GM18517 (cell line): ENCODE data around the gene COMTD1.

Experiments
- ATAC-seq: cut with Tn5 transposase; IDR thresholded peaks from one replicate; pipeline ENCODE4 v1.9.1; 2021; ENCODE audit warnings: mild to moderate bottlenecking, moderate library complexity; ENCODE audit not compliant: unreplicated experiment

COMTD1 gene

DNA sequence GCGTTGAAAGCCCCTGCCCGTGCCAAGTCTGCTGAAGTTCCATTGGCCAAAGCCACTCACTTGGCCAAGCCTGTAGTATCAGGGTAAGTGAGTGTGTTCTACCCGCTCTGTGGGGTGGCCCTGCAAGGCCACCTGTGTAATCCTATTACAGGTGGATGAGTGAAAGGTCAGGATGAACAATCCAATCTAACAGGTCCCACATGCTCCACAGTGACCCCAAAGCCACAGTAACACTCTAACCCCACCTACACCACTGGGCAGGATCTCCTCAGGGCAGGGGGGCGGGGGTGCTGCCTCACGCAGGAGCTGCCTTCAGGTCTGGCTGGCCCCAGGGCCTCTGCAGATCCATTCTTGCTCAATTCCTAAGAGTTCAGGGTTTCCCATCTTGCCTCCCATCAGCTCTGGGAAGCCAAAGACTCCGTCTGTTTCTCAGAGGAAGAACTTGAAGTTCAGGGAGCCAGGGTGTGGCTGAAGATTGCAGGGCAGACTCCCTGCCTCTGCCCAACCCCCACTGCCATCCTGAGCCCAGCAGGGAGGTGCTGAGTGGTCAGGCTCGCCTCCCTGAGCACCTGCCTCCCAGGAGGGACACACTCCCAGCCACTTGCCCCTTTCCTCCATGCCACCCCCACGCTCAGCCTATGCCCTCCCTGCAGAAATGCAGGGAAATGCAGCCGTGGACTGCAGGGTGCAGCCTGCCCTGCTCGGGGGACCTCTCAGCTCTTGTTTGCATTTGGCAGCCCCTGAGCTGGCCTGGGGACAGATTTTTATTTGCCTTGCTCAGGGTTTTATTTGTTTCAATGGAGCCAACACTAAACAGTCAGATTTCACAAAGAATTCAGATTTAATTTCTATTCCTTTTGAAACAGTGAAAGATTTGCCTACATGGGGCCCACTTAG is 9.8 kb upstream of the COMTD1 start:
- no peak for ATAC-seq

DNA sequence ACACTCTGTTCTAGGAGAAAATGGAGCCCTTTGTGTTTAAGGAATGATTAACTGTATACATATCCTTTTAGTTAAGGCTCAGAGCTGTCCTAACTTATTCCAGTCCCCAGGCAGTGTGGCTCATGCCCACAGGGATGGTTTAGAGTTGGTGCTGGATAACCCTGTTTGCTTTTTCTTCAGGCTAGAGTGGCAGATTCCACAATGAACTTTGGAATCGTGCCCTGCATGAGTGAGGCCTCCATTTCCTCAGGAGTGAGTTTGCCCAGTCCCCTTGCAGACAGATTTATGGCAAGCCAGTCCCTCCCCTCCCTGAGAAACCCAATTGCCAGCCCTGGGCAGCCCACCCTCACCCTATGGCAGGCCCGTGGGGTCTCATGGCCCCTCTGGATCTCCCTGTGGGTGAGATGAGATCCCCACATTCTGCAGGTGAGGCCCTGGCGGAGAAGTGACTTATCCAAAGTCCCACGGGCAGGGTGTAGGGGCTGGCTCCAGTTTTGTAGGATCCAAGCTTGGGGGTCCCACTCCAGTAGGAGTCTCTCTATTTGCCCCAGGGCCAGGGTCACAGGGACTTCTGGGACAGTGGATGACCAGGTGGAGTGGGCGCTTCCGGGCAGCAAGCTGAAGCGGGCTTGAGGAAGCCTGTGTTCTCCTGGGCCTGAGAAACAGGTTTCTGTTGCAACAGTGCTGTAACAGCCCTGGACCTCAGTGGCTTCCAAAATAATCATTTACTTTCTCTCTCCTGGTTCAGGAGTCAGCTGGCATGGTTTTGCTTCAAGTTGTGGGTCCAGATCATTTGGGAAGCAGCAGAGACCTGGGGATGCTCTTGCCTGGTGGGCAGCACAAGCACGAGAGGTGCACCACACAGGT is 9.0 kb upstream of the COMTD1 start:
- ATAC-seq = no peak

DNA sequence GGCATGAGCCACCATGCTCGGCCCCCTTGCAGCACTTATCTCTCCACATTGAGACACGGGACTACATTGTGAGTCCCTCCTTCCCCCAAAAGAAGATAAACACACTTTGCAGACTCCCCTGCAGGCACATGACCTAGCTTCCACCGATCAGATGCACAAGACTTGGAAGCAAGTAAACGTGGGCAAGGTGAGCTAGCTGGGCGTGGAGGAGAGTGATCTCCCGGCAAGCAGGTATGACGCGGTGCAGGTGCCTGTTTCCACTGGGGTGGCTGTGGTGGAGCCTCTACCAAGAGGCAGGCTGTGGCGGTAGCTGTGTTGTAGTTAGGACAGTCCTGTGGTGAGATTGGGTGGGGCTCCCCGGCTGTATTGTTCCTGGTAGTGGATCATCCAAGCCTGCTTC is 7.7 kb upstream of the COMTD1 start:
- ATAC-seq = no peak

DNA sequence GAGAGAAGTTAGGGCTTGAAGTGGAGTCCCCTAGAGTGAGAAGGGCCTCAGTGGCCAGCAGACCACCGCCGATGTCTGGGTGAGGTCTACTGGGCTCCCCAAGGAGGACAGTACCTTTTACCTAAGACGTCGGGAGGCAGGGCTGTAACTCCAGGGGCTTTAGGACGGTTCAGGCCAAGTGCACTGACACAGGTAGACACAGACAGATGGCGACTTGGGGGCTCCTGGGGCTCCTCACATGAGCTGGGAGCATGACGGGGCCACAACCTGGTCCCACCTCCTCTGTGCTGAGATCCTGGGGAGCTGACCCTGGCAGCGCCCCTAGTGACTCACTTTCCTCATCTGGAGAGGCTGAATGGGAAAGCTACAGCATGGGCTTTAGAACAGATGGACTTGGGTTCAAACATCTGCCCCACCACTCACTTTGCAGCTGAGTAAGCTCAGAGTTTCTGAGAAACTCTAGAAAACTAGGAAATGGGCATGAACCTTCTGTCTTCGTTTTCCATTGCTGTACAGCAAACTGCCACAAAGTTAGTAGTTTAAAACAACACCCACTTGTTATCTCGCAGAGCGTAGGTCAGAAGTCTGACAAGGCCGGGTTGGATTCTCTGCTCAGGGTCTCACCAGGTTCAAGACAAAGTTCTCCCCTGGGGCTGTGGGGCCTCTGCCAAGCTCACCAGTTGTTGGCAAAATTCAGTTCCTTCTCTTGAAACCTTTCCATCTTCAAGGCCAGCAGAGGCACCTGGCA is 4.7 kb upstream of the COMTD1 start:
- ATAC-seq = no peak

DNA sequence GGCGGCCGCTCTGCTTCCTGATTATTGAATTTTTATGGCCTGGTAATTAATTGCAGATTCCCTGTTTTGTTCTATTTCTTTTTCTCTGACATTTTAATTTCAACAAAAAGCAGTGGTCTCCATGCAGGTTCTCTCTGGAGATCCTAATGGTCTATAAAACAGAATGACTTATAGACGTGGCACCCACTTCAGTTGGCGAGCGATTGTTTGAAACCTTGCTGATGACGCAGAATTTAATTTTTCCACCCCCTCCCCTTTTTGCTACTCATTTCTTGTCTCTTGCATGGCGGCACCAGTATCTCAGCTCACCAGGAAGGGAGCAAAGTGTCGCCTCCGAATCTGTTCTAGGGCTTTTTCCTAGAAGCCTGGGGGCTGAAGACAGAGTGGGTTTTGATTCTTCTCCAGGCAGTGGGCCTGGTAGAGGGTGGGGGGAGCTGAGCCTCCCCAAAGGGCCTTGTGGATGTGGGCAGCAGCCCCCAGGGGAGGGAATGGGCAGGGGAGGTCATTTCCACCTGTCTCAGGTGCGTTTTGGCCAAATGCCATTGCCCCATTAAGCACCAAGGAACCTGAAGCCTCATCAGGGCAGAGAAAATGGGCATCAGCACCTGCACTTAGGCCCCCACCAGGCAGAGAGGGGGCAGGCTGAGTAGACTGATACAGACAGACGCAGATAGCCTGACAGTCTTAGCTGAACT is 3.5 kb upstream of the COMTD1 start:
- ATAC-seq = no peak

DNA sequence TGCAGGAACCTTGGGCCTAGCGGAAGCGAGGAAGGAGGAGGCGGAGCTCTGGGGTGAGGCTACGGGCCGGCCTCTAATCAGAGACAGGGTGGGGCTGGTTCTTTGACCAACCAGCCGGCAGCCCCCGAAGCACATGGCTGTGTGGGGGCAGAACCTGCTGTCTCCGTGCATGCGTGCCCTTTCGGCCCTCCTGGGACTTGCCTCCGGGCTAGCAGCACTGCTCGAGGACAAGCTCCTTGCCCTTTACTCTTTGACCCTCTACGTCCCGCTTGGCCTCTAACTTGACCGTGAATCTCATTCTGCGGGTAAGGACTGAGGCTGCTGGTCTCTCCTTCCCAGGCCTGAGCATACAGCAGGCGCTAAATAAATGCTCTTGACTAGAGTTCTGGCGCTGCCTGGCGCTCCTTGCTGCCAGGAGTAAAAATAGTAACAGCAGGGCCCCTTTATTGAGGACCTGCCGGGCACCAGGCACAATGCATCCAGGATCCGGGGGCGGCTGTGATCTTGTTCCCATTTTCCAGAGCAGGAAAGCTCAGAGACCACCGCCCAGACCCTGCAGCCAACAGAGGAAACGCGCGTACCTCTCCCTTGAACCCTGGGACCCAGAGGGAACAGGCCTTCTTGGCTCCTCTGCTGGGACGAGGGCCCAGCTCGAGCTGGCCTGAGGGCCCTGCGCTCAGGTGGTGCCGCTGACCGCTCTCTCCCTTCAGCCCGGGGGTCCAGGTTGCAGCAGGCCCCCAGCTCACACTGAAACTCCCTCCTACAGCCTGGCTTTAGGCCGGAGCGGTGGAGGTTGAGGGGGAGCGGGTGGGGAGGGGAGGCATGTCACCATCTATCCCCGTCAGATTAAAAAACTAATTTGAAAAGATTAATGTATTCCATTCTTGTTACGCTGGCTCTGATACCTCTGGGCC is 2.7 kb upstream of the COMTD1 start:
- no peak for ATAC-seq

DNA sequence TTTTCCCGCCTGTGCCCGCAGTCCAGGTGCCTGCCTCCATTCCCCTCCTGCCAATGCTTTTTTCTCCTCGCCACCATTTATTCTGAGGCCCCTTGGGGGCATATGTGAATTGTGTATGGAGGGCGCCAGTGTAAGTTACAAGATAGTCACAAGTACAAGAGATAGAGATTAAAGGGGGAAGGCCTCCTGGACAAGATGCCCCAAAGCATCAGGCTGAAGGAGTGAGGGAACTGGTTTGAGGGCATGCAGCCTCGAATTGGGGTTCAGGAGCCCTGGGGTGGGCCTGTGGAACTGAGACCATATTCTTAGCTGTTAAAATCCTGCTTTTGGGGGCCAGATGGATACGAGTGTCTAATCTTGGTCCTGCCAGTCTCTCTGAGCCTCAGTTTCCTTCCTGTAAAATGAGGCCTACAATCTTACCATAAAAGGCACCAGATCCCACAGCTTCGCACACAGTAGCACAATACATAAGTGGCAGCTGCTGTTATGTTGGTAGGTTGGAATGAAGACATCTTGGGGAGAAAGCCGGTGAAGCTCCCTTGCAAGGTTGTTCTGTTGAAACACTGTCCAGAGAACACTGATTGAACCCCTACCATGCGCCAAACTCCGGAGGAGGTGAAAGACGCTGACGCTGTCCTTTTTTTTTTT is 545 bp upstream of the COMTD1 start:
- ATAC-seq = peak; percentile 1

DNA sequence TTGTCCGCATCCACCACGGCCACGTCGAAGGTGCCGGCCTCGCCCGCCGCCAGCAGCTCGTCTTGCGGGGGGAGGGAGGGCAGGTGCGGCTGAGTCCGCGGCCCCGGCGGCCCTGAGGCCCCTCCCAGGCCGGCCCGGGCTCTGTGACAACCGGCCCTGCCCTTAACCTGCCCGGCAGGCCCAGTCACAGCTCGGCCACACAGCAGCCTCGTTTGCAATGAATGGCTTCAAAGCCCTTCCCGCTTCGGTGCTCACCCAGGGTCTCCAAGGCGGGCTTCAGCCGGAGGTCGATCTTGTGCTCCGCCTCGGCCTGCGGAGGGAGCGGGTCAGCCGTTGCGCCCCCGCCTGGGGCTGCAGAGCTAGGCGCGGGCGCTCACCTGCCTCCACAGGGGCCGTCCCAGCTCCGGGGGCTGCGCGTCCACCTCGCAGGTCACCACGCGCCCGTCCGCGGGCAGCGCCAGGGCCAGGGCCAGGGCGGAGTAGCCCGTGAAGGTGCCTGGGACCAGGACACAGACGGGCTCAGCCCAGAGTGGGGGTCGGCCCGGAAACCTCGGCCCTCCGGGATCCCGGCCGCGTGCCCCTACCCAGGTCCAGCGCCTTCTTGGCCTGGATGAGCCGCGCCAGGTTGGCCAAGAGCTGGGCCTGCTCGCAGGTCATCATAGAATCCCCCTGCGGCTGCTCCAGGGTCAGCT is 928 bp downstream of the COMTD1 start:
- ATAC-seq = no peak

DNA sequence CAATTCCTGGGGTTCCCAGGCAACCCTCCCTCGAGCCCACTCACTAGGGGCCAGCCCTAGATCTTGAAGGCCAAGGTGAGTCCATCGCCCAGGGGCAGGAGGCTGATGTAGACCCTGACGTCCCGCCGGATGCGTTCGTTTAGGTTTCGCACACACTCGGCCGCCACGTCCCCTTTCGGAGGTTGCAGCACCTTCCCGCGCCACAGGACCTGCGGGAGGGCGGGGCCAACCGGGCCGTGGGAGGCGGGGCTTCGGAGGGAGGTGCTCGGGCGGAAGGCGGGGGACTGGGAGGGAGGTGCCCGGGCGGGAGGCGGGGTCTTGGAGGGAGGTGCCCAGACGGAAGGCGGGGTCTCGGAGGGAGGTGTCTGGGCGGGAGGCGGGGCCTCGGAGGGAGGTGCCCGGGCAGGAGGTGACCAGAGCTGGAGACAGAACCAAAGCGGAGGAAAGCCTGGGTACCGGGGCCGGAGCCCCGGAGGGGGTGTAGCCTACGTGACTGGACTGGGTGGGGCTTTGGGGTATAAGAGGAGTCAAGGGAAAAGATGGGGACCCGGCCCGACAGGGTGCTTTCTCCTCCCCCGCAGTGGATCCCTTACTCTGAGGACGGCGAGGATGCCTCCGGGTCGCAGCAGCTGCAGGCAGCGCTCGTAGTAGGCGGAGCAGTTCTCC is 1.6 kb downstream of the COMTD1 start:
- peak; percentile 36 for ATAC-seq

DNA sequence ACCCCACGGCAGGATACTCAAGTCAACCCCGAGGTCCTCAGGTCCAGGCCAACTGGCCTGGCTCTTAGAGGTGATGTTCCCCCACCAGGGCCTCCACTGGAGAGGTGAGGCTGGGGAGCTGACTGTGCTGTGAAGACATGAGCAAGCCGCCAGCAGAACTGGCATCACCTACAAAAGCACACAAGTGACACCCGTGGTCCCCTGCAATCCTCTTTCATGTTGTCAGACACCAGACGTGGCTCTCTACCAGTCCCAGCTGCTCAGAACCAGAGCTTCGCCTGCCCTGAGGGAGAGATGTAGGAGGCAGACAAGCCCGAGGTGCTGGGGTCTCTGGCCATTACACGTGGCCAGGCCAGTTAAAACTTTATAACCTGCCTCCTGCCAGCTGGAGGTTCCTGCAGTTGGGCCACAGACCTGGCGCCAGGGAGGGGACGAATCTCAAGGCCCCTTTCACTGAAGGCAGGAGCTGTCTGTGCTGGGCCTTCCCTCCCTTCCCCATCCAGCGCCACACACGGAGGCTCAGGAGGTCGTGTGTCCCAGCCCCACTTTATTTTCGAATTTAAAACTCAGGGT is 2.2 kb downstream of the COMTD1 start:
- ATAC-seq = no peak

DNA sequence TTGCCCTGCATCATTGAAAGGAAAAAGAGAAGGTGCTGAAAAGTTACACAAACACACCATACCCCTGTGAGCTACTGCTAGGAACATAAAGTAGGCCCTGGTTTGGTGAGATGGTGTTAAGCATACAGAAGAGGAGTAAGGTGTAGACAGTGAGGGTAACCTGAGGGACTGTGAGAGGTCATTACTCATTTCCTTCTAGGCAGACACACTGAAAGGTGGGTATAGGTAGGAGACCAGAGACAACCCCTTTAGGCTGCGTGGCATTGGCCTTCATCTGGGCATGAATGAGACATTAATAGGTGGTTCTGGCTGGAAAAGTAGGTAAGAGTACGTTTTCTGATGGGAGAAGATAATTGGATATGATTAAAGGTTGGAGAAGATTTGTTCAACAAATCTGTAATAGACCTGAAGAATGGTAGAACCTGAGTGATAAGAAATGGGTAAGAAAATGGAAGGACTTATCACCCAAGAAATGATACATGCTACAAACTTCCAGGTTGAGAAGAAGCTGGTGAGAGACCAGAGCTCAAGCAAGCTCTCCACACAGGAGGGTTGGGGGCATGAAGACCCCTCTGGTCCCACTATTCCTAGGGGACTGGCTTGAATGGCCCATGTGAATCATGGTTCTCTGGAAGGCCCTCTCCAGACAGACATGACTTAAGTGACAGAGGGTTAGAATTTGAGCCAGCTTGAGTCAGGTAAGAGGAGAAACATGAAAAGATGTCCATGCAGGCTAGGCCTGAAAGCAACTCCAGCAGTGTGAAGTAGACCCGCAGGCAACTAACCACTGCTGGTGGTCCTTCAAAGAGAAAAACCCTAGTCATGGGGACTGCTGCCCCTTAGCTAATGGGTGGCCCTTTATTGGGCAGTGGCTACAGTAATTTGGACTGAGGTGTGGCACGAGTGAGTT is 3.8 kb downstream of the COMTD1 start:
- no peak for ATAC-seq

DNA sequence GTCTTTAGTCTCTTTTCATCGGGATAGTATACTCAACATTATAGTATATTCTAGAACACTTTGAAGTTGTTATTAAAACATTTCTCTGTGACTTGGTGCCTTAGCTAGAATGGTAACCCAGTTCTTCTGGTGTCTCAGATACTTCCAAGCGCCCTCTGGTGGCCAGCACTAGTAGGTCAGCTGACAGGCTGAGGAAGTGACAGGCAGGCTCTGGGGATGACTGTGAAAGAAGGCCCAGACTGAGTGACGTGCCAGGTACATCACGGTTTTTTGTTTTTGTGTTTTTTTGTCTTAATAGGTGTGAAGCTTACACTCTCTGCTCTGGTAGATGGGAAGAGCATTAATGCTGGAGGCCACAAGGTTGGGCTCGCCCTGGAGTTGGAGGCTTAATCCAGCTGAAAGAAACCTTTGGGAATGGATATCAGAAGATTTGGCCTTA is 5.1 kb downstream of the COMTD1 start:
- peak; percentile 49 for ATAC-seq

DNA sequence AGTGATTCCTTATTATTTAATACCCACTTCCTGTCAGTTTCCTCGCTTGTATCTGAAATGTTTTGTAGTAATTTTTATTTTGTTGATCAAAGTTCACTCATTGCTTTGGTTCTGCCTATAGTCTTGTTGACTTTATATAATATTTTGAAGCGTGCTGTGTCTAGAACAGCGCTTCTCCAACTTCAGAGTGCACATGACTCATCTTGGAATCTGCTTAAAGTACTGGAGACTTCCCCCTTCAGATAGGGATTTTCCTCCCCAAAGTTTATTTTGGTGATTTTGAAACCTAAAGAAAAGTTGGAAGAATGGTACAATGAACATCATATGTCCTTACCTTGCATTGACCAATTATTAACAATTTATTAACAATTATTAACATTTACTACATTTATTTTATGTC is 5.8 kb downstream of the COMTD1 start:
- no peak for ATAC-seq

DNA sequence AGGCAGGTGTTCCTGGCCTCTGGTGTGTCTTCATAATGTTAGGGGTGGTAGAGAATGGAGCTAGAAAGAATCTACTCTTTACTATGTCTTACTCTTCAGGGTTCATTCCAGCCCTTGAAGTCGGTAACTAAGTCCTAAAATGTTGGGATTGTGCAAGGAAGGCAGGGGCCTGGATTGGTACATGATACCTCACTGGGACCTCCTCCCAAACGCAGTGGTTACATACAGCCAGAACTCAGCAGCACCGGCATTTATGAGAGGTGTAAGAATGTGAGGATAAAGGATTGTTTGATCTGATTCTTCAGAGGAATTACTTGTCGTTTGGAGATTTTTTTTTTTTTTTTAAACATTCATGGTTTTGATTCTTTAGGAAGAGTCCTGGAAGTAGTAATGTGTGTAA is 6.9 kb downstream of the COMTD1 start:
- ATAC-seq = no peak

DNA sequence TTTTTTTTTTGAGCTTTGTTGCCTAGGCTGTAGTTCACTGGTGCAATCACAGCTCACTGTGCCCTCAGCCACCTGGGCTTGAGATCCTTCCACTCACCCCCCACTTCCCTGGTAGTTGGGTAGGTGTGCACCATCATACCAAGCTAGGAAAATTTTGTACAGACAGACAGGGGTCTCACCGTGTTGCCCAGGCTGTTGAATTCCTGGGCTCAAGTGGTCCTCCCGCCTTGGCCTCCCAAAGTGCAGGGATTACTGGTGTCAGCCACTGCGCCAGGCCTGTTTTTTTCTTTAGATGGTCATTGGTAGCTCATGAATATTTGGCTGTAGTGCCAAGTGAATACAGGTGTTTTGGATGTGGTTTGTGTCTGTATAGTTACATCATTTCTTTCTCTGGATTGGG is 7.5 kb downstream of the COMTD1 start:
- no peak for ATAC-seq

DNA sequence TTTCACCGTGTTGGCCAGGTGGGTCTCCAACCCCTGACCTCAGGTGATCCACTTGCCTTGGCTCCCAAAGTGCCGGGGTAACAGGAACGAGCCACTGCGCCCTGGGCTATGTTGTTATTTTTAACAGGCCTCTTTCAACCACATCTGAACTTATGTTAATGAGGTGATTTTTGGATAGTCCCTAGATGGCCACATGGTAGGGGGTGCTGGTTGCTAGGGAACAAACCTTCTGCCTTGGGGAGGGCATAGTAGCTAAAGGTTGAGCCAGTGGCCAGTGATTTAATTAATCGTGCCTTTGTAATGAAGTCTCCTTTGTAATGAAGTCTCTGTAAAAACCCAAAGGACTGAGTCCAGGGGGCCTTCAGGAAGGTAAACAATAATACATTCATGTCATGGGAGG is 9.1 kb downstream of the COMTD1 start:
- ATAC-seq = no peak

DNA sequence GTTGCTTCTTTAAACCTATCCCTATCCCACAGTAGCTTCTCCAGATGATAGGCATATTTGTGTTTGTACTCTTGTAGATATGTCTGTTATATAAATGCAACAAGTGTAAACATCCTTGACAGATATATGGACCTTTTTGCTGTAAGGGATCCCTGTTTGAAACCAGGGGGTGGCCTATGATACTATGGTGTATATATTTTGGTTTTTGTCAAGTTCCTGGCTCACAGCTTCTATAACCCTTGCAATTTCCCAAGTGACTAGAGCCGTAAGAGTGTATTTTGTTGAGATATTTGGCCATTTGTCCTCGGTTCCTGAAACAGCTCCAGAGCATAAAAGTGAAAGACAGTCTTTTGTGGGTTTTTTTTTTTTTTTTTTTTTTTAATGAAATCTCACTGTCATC is 9.7 kb downstream of the COMTD1 start:
- no peak for ATAC-seq
